ENCODE results near the gene TRPC4AP. TPM values are rescaled to one million over a fixed set of nuclear protein-coding genes. Genes with fewer than 3 reads are reported as not detected.

TRPC4AP gene
- total RNA-seq, 1 experiment from 2014 or later = 44.9 TPM

- DNase-seq (ENCODE audit: low read depth) = no peak
Measured at GRCh38 chr20:34970193-34970840, 122.3 kb downstream of the TRPC4AP start.

GRCh38 chr20:34968042-34968775 lies 124.4 kb downstream of the TRPC4AP start:
- no peak for DNase-seq (ENCODE audit: low read depth)

- DNase-seq (ENCODE audit: low read depth) = no peak
Measured at GRCh38 chr20:34967421-34967820, 125.2 kb downstream of the TRPC4AP start.

- no peak for DNase-seq (ENCODE audit: low read depth)
Measured at GRCh38 chr20:34965051-34965450, 127.6 kb downstream of the TRPC4AP start.

GRCh38 chr20:34964486-34964885 lies 128.1 kb downstream of the TRPC4AP start:
- DNase-seq (ENCODE audit: low read depth) = no peak

GRCh38 chr20:34956751-34957472 lies 135.7 kb downstream of the TRPC4AP start:
- no peak for DNase-seq (ENCODE audit: low read depth)

- no peak for DNase-seq (ENCODE audit: low read depth)
Measured at GRCh38 chr20:34956041-34956458, 136.6 kb downstream of the TRPC4AP start.

GRCh38 chr20:34955231-34956040 lies 137.2 kb downstream of the TRPC4AP start, which contains the start of the genes GSS and MYH7B:
Gene GSS, minus strand, starts transcription at chr20:34955806. Its CDS starts 3,954 bp downstream, at chr20:34951852.
Gene MYH7B, plus strand, starts transcription at chr20:34955868. Its CDS starts 22,138 bp downstream, at chr20:34978006.
- peak; percentile 97 for DNase-seq (ENCODE audit: low read depth)

- DNase-seq (ENCODE audit: low read depth) = peak; percentile 69
Measured at GRCh38 chr20:34954904-34955230, 137.7 kb downstream of the TRPC4AP start.

GRCh38 chr20:34953960-34954359 lies 138.6 kb downstream of the TRPC4AP start:
- DNase-seq (ENCODE audit: low read depth) = no peak

- no peak for DNase-seq (ENCODE audit: low read depth)
Measured at GRCh38 chr20:34952671-34953070, 139.9 kb downstream of the TRPC4AP start.

Other genes starting within 250 kb of the TRPC4AP start
- 3.9 and 4.1 TPM in 2 replicates for gene GGT7, start 220.0 kb downstream of the TRPC4AP start, total RNA-seq (2014; rRNA removed; shearing (Covaris generic))
- gene ACSS2, start 216.2 kb downstream of the TRPC4AP start, total RNA-seq (2014; rRNA removed; shearing (Covaris generic)) = 46.1 and 48.2 TPM in 2 replicates
- 99.5 and 112 TPM in 2 replicates for gene GSS, start 137.0 kb downstream of the TRPC4AP start, total RNA-seq (2014; rRNA removed; shearing (Covaris generic))
- not detected in 2 replicates for gene MYH7B, start 136.9 kb downstream of the TRPC4AP start, total RNA-seq (2014; rRNA removed; shearing (Covaris generic))
- gene EDEM2, start 54.5 kb upstream of the TRPC4AP start, total RNA-seq (2014; rRNA removed; shearing (Covaris generic)) = 53.1 and 61.4 TPM in 2 replicates
- gene PROCR, start 79.3 kb upstream of the TRPC4AP start, total RNA-seq (2014; rRNA removed; shearing (Covaris generic)) = 47.8 and 62.2 TPM in 2 replicates
- 0.59 and 0.96 TPM in 2 replicates for gene MMP24, start 133.9 kb upstream of the TRPC4AP start, total RNA-seq (2014; rRNA removed; shearing (Covaris generic))
- gene MMP24OS, start 185.3 kb upstream of the TRPC4AP start, total RNA-seq (2014; rRNA removed; shearing (Covaris generic)) = 12.8 and 19.1 TPM in 2 replicates
- 434 and 435 TPM in 2 replicates for gene EIF6, start 192.0 kb upstream of the TRPC4AP start, total RNA-seq (2014; rRNA removed; shearing (Covaris generic))
- not detected in 2 replicates for gene FAM83C, start 199.6 kb upstream of the TRPC4AP start, total RNA-seq (2014; rRNA removed; shearing (Covaris generic))

Data from RPMI7951 (cell line).